ENCODE data around the gene PALLD.
A peak's percentile ranks its signal among the peaks of the same experiment; 100 is the strongest.

The PALLD gene

GRCh38 chr4:168817370-168817769, 320.5 kb downstream of the PALLD start:
- DNase-seq (ENCODE audit: low read depth in 4 of 4, low spot score in 1 of 4) = no peak

- no peak for DNase-seq (ENCODE audit: low read depth in 4 of 4, low spot score in 1 of 4)
Measured at GRCh38 chr4:168822481-168822880, 325.6 kb downstream of the PALLD start.

GRCh38 chr4:168825975-168826374, 329.1 kb downstream of the PALLD start:
- no peak for DNase-seq (ENCODE audit: low read depth in 4 of 4, low spot score in 1 of 4)

GRCh38 chr4:168826620-168827019, 329.8 kb downstream of the PALLD start:
- no peak for DNase-seq (ENCODE audit: low read depth in 4 of 4, low spot score in 1 of 4)

- DNase-seq (ENCODE audit: low read depth in 4 of 4, low spot score in 1 of 4) = no peak
Measured at GRCh38 chr4:168830777-168831512, 334.1 kb downstream of the PALLD start.

GRCh38 chr4:168831585-168831918, 334.7 kb downstream of the PALLD start:
- no peak for DNase-seq (ENCODE audit: low read depth in 4 of 4, low spot score in 1 of 4)

- DNase-seq (ENCODE audit: low read depth in 4 of 4, low spot score in 1 of 4) = peak; percentile 28 to 57 (median 39)
Measured at GRCh38 chr4:168831919-168832762, 335.3 kb downstream of the PALLD start.

- no peak for DNase-seq (ENCODE audit: low read depth in 4 of 4, low spot score in 1 of 4)
Measured at GRCh38 chr4:168832763-168833575, 336.1 kb downstream of the PALLD start.

- no peak for DNase-seq (ENCODE audit: low read depth in 4 of 4, low spot score in 1 of 4)
Measured at GRCh38 chr4:168833881-168834280, 337.0 kb downstream of the PALLD start.

GRCh38 chr4:168835880-168836454, 339.1 kb downstream of the PALLD start:
- DNase-seq (ENCODE audit: low read depth in 4 of 4, low spot score in 1 of 4) = no peak

GRCh38 chr4:168836490-168836889, 339.6 kb downstream of the PALLD start:
- no peak for DNase-seq (ENCODE audit: low read depth in 4 of 4, low spot score in 1 of 4)

- no peak for DNase-seq (ENCODE audit: low read depth in 4 of 4, low spot score in 1 of 4)
Measured at GRCh38 chr4:168837922-168838321, 341.1 kb downstream of the PALLD start.

GRCh38 chr4:168839758-168840391, 343.0 kb downstream of the PALLD start:
- no peak for DNase-seq (ENCODE audit: low read depth in 4 of 4, low spot score in 1 of 4)

GRCh38 chr4:168840392-168840763, 343.5 kb downstream of the PALLD start:
- DNase-seq (ENCODE audit: low read depth in 4 of 4, low spot score in 1 of 4) = no peak

GRCh38 chr4:168841000-168841671, 344.3 kb downstream of the PALLD start:
- DNase-seq (ENCODE audit: low read depth in 4 of 4, low spot score in 1 of 4) = no peak

GRCh38 chr4:168841672-168842019, 344.8 kb downstream of the PALLD start:
- DNase-seq (ENCODE audit: low read depth in 4 of 4, low spot score in 1 of 4) = no peak

GRCh38 chr4:168842186-168842585, 345.3 kb downstream of the PALLD start:
- no peak for DNase-seq (ENCODE audit: low read depth in 4 of 4, low spot score in 1 of 4)

- DNase-seq (ENCODE audit: low read depth in 4 of 4, low spot score in 1 of 4) = no peak
Measured at GRCh38 chr4:168843635-168844034, 346.8 kb downstream of the PALLD start.

GRCh38 chr4:168844353-168845049, 347.6 kb downstream of the PALLD start:
- no peak for DNase-seq (ENCODE audit: low read depth in 4 of 4, low spot score in 1 of 4)

GRCh38 chr4:168845897-168846296, 349.0 kb downstream of the PALLD start:
- no peak for DNase-seq (ENCODE audit: low read depth in 4 of 4, low spot score in 1 of 4)
